SKM-1 (cell line): Measurements from ENCODE around the gene NMNAT3.

Experiments
- DNase-seq: peaks from one replicate; lab custom pipeline; 2025; ENCODE audit not compliant: unreplicated experiment; lab: John Stamatoyannopoulos, UW

NMNAT3 gene

DNA sequence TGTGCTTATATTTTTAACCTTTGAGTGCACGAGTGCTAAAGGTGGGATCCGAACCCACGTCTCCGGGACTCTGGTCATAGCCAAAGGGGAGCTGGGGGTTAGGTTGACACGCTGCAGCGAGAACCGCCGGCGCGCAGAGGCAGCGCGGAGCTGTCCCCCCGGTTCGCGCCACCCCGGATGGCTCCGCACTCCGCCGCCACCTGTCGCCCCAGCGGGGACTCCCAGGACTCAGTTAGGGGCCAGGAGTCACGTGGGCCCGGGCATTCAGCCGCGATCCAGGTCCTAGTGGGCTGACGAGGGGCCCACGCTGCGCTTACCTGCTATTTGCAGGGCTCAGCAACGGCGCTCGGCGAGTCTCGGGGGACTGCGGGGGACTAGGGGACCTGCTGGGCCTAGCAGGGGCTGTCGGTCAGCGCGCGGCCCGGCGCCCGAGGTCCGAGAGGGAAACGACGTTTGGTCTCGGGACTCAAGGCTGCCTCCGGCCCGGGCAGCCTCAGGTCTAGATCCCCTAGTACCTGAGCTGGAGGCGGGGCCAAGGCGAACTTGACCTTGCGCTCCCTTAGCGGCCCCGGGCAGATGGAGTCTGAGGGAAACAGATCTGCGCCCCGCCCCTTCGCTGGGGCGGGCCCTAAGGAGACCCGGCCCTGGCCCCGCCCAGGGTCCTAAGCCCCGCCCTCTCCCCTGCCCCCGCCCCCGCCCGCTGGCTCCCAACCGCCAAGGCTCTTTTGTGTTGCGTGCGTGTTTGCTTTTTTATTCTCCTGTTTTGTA, at the start of gene NMNAT3:
Gene NMNAT3 (minus strand): TSS at position 585 of the 768 bp plus-strand sequence. CDS start 50,248 bp downstream, outside the sequence.
- peak; percentile 60 for DNase-seq

DNA sequence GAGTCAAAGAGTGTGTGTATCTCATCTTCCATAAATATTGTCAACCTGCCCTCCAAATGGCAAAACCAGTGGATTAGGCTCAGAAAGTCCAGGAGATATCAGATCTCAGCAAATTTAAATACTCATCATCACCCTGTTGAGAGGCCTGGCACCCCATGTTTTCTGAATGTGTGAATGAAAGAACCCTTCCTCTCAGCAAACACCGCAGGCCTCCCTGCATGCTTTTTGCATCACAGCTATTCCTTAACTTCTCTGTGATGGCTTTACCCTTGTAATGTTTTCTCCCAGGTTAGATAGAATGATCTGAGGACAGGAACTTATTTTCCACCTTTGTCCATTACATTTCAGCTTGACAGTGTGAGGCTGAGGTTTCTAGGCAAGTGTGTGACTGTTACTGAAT, 43.6 kb upstream of the NMNAT3 start:
- no peak for DNase-seq

DNA sequence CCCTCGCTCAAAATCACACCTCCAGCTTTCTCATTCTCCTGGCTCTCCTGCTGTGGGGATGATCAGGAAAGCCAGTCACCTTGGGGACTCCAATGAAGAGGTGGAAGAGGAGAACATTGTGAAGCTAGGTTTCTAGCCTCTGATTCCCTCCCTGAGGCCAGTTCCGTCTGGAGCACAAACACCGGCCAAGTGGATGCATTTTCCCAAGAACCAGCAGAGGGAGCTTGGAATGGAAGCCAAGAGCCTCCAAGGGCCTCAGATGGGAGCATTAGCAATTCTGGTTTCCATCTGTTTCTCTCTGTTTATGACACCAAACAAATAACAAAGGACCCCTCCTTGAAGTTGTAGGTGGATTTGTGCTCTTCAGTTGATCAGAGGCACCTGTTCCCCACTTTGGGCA, 40.6 kb upstream of the NMNAT3 start:
- DNase-seq, result no peak

DNA sequence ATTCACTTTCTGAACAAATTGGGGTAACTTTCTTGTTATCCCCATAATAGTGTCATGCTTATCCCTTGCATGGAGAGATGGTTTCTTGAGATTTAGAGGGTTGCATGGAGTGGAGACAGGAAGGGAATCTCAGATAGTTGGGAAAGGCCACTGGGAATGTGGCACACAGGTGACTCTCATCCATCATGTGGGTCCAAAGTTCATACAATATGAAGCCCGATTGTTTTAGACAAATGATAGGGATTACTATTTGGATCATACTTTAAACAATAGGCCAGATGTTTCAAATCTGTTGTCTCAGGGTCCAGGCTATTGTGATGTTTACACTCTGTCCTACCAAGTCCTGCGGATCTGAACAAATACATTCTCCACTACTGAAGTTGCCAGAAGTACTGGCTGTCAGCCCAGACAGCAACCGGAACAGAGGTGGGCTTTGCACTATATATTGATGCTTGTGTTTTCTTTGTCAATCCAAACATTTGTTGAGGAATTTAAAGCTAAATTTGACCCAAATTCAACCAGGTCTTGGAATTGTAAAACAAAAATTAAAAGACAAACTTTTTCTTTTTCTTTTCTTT, 39.2 kb upstream of the NMNAT3 start:
- no peak for DNase-seq

DNA sequence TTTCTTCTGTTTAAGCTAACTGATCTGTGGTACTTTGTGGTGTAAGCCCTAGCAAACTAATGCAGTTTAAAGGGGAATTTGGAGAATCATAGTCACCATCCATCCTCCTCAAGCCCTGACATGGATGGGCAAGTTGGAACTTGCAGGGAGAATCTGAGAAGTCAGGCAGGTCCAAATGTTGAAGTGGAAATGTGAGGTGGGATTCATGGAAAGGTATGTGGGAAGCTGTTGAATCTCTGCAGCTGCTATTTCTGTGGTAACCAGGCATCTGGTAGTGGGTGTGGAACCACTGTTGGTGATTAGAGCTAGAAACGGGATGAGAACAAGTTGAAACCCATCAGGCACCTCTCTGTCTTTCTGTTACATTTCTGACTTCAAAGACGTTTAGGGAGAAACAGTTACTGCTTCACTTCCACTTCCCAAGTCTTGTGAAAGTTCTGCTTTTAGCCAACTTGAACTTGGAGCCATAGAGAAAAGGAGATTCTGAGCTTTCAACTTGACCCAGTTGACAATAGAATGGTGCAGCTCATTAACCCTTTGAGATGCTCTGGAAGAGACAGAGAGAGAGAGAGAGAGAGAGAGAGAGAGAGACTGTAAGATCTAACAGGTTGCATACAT, 38.1 kb upstream of the NMNAT3 start:
- no peak for DNase-seq

DNA sequence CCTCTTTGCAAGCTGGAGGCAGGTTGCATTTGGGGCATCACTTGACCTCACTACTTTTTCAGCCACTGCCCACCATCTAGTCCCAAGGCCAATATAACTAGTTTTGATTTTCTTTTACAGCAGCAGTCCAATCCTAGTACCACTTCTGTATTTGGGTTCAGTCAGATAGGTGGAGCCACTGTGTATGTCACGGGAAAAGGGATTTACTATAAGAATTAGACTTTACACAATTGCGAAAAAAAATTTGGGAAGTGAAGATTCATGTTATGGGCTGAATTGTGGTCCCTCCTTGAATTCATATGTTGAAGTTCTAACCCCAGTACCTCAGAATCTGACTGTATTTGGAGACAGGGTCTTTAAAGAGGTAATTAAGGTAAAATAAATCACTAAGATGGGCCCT, 37.4 kb upstream of the NMNAT3 start:
- DNase-seq, result no peak

DNA sequence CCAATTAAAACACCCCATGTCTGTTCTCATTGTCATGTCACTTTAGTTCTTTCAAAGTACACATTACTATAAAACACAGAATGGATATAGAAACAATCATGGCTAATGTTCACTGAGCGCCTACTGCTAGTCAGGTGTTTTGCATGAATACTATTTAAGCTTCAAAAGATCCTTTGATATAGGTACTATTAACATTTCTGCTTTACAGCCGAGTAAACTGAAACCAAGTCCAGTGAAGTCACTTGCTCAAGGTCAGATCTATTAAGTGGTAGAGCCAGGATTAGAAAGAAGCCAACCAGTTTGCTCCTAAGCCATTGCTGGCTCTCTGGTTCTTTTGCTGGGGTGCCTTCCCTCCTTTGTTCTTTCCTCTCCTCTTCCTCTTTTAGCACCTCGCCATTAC, 32.4 kb upstream of the NMNAT3 start:
- DNase-seq, result no peak

DNA sequence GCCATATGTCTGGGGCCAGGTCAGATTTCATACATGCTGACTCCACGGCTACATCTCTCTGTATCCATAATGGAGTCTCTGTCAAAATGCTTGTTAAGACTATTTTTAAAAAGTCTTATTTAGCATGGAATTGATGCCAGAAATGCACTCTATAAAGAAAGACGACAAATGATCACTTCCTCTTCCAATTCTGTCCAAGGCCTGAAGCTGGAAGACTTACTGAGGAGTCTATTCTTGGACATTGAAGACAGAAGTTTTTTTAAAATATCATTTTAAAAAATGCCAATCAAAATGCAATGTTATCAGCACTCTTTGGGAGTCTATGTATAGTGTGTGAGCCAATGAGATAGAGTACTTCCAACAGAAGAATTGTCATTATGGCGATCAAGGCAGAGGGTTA, 27.9 kb upstream of the NMNAT3 start:
- DNase-seq, result no peak

DNA sequence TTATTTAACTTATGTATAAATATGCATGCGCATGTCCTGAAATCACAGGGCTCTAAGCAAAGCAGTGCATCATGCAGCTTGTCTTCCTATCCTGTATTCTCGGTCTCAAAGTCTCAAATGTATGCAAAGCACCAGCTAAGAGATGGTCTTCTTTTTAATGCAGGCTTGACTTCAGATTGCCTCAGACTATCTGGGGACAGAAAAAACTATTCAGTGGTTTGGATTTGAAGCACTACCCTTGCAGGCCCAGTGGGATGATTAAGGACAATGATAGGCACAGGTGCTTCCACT, 18.5 kb upstream of the NMNAT3 start:
- no peak for DNase-seq

DNA sequence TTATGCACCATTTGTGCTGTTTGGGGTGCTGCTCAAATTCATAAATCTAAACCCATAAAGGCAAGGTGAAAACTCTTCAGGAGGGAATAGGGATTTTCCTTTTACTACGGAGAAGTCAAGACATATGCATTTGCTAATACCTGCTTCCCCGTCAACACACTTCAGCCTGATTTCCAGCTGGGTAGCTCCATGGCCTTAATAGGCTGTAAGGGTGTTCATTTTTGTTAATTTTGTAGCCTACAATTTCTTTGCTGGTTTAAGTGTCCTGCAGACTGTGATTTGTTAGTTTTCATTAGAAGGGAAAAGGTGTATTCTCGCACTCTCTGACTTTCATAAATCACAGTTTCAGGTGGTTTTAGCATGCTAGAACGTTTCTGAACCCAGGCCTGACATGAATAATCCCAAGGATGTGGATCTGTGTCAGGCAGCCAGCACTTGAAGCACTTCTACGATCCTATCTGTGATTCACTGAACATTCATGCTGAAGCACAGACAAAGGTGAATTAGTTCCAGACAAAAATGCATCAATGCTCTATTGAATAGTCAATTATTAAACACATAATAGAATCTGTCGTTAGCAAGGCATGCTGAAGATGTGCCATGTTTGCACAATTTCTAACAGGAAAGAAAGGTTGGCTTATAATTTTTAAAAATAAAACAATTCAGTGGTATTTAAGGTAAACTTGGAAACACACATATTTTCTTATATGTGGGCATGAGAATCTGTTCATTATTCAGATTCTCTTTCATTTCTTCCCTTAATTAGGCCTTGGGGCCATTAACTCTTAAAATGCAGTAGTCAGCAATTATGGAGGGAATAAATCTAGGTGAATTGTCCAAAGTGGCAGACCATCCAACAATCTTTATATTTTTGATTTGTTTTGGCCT, 17.9 kb upstream of the NMNAT3 start:
- no peak for DNase-seq

DNA sequence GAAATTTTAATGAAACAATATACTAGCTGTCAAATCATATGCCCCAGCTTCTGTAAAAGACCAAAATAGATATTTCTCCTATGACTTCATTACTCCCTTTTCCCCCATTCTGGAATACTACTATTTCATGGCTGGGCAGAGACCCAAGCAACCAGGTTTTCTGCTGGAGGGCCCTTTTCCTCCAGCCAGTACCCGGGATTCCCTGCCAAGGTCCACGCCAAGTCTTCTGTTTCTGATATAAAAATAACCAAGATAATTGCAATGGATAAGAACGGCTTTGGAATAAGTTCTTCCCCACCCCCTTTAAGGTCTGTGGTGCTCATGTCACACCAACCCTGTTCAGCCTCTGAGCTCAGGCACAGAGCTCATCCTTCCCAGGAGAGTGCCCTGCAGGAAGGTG, 17.2 kb upstream of the NMNAT3 start:
- DNase-seq, result no peak

DNA sequence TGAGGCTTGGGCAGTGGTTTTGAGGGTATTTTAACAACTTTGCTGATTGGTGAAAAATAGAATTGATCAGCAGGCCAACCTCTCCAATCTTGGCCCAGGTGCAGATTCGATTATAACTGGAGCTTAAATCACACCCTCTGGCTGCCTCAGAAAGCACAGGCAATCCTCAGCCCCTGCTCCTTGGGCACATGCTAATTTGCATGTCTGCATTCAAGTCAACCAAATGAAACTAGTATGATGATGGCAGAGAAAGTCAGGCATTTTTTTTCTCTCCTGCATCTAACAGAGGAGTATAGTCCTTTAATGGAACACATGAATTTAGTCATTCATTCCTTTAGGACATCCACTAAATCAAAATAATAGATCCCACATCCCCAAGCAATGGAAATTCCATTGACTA, 16.8 kb upstream of the NMNAT3 start:
- DNase-seq, result no peak

DNA sequence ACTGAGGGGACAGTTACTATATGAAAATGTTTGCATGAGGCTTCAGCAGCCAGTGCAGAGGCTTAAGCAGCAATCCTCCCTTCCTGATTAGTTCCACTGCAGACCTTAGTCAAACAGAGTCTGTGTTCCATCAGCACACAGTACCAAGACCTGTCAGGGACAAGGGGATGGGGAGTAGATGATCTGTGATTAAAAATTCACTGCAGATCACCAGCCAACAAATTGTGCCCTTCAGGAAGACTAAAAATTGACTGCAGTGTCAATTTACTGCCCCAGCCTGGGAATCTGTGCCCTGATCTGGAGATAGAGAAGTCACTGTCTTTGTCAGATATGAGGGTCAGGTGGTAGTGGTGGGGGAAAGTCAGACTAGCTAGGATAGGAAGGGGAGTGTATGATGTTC, 13.8 kb upstream of the NMNAT3 start:
- DNase-seq, result no peak

DNA sequence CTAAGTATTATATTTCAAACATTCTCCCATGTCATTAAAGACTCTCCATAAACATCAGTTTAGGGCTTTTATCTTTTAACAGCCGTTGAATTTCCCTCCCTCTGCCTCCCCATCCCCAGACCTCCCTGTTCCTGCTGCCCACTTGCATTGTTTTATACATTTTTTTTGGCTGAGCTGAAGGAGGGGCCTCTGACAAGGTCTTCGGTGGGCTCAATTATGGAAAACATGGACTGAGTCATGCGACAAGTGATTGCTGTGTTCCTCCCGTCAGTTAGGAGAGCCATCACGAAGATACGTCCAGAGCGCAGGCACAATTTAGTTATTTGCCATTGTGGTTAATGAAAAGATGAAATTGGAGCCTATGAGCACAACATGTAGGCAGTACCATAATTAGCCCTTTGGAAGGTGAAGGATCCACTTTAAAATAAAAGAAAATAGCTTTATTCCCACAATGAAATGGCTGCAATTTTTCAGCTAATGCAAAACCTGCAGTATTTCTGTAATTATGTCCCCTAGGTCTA, 12.0 kb upstream of the NMNAT3 start:
- DNase-seq, result no peak

DNA sequence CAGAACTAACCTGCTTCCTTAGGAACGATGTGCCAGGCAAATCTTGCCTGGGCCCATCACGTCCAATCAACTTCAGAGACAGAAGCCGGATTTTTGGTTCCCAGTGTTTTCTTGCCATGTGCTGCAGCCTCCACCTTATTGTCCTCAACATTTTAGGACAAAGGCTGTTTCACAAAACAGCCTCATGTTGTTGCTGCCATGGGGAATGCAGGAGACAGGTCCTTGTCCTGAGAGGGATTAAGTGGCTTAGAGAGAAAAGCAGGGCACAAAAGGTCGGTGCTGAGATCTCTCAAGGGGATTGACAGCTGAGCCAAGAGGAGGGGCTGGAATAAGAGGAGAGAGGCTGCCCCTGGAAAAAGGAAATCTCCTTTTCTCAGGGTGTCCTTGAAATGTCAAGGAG, 11.3 kb upstream of the NMNAT3 start:
- DNase-seq, result no peak

DNA sequence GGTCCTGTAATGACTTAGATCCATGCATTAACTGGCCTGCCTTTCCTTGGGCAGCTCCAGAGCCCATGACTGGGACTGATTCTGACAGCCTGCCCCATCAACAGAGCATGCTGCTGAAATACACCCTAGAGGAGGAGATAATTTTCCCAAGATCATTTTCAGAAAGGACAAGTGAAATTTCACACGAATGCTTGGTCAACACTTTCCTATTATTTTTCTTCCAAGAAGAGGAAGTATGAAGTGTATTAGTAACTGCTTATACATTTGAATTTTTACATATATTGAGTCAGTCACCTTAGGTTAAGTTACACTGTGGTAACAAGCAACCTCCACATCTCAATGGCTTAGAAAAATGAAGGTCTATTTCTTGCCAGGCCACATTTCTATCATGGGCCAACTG, 9.7 kb upstream of the NMNAT3 start:
- no peak for DNase-seq

DNA sequence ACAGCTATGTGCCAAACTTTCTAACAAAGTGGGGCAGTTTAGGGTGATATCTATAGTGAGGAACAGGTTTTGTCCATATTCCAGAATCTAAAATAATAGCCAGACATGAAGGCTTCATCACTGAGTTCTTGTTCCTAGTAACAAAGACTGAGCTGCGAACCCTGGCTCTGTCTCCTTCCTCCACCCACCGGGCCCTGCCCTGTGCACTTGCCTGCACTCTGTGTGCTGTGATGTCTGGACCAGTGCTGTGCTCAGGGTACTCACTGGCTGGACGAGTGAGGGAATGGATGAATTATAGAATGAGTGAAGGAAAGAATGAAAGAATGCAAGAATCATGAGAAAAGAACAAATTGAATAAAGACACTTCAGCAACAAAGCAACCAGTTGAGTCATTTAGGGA, 8.9 kb upstream of the NMNAT3 start:
- no peak for DNase-seq

DNA sequence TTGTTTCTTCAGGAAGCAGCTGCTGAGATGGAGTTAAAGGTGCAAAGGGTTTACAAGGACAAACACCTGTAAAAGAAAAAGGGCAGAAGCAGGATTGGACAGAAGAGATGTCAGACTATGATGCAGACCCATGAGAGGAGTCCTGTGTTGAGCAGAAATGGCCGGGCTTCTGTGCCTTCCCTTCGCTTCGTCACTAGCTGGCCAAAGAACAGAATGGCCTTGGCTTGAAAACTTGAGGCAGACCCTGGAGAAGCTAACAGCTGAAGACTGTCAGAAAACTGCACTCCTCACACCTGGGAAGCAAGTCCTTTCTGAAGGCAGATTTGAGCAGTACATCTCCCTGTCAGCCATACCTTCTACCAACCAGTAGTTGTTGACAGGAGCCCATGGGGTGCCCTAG, 8.4 kb upstream of the NMNAT3 start:
- no peak for DNase-seq

DNA sequence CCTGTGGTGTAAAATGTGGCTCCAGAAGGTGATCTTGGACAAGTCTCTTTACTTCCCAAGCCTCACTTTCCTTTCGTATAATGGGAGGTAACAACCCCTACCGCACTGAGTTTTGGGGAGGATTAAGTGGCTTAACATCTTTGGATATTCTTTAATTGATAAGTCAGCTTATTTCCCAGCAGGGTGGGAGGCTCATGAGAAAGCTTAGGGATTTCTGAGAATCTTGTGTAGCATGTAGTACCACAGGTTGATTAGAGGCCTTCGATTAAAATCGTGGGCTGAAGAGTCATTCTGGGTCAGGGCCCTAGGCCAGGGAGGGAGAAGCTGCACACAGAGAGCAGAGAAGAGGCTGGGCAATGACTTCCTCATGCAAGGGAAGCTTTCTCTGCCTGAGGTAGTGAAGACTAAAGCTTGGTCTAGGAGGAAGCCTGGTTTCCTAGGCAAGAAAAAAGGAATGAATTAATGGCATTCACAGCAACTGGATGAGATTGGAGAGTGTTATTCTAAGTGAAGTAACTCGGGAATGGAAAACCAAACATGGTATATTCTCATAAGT, 1.5 kb upstream of the NMNAT3 start:
- DNase-seq, result no peak

DNA sequence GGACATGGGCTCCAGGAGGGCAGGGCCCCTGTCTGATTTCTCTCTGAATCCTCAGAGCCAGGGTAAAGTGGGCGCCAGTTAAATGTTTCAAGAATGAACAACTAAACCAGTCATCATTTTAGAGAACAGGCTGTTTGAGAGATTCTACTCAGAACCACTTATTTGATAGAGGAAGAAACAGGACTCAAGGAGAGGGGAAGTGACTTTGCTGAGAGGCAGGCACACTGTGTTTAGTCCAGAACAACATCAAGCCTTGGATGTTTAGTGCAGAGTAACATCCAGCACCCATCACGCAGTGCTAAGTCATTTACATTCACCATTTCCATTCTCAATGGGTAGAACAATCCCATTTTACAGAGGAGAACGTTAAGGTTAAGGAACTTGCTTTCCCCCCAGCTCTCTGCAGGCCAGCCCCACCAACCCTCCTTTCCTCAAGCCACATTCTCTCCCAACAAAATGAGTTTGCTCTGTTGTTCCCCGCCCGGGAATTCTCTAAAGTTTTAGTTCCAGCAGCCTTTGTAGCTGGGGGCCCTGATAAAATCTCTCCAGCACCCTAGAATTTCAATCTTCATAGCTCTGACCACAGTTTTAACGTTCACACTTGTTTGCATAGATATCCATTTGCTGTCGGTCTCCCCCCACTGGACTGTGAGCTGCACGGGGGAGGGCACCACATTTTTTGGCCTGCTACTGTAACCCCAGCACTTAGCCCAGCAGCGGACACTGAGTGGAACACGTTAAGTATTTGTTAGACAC, 962 bp downstream of the NMNAT3 start:
- DNase-seq, result no peak

DNA sequence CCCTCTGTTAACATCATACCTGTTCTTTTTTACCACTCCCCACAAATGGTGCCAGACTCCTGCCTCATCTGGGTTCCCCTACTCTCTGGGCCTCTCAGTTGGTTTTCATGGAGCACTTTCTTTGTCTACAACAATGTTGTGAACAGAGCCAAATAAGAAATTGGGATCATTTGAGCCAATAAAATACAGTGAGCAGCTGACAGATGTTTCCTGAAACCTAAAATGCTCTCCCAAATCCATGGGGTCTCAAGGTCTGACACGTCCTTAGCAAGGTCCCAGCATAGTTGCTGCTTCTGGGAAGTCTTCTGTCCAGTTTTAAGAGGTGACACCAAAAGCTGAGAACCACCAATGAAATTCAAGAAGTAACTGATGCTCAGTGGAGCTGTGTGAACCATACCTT, 1.7 kb downstream of the NMNAT3 start:
- no peak for DNase-seq
